ENCODE measurements around the gene FEZ2.

FEZ2 gene

GRCh38 chr2:36586672-36587071 lies 11.3 kb downstream of the FEZ2 start:
- no peak for DNase-seq

DNA sequence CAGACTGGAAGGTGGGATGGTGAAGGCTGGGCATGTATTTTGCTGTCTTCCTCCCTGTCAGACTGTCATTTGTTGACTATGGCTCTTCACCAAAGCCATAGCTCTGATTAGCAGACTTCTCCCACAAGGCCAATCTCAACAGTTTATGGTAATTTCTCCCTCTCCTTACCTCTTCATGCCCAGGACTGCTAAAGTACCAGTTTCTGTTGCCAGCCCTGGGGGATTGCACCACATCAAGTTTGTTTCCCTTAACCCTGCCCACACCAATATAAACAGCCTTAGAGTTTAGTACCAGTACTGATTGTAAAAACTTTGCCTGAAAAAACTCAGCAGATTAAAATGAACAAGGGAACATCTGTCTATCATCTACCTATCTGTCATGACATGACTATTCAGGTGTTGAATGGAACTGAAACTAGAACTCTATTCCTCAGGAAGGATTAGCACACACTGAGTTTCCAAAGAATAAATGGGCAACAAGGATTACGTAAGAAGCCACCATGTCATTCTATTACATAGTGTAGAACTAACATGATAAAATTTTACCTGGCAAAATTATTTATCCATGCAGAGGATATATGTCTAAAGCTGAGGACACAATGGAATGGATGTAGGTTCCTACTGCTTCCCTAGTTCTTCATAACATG lies 13.7 kb downstream of the FEZ2 start:
- no peak for DNase-seq

- no peak for DNase-seq
Measured at GRCh38 chr2:36582951-36583350, 15.0 kb downstream of the FEZ2 start.

DNA sequence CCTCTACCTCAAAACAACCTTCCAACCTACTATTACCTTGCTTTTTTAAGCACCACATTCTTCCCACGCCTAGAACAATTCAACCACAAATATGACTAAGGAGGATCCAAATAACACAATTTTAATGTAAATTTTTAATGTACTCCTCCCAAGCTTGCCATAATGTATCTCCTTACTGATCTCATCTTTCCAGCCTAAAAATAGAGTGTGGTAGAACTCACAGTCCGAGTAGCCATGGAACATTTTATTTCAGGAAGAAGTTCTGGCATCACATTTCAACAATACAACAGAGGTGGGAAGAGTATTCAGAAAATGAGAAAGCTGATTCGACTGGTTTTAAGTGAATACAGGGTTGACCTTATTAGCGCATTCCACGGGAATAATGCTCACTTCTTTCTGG lies 15.4 kb downstream of the FEZ2 start:
- DNase-seq: no peak

- DNase-seq: no peak
Measured at GRCh38 chr2:36579297-36579664, 18.7 kb downstream of the FEZ2 start.

DNA sequence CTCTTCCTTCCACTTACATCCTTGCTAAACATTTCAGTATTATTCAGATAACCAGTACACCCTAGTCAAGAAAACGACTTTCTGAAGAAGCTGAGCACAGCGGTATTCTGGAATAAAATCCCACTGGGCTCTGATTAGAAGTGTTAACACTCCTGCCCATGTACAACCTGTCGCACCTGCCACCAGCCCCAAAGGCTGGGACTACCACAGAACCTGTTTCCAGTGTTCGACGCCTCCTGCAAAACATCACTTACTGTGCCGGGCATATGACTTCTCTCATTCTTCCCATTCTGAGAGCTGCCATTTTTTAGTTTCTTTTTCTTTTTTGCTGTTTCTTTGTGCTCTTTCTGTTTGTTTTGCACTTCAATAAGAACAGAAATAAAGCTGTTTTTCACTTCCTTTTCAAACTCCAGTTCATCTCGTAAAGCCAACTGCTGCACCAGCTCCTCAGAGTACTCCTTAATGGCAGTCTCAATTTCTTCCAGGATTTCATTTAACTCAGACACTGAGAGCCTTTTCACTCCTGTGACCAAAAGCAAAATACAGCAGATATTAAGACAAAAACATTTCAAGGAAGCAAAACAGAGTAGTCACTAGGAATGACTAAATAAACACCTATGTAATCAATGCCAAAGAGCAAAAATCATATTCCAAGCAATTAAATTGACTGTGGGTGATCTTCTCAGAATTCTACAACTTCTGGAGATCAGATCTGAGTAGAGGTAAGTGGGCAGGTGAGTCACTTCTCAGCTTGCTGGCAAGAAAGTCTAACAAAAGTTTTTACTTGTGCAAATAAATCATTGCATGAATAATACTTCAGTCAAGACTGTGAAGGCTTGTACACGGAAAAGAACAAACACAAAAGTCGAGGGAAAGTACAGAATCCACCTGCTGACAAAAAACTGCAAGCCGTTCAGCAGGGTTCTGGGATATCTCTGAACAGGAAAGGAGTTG lies 19.3 kb downstream of the FEZ2 start:
- no peak for DNase-seq

GRCh38 chr2:36577884-36578283 lies 20.1 kb downstream of the FEZ2 start:
- DNase-seq: no peak

DNA sequence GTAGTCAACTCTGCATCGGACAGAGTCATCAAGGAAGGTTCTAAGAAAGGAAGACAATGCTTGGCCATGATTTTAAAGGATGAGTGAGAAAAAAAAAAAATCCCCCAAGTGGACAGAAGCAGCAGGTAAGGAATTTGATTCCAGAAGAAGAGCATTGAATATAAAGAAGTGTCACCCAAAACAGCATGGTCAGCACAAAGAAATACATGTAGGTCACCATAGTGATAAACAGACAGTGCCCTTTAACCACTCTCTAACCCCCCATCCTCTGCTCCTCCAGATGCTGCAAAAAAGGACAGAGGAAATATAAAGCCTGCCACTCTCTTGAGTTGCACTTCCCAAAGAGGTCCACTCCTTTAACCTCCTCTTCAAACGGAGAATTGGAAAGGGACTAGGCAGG lies 23.4 kb downstream of the FEZ2 start:
- DNase-seq: no peak

DNA sequence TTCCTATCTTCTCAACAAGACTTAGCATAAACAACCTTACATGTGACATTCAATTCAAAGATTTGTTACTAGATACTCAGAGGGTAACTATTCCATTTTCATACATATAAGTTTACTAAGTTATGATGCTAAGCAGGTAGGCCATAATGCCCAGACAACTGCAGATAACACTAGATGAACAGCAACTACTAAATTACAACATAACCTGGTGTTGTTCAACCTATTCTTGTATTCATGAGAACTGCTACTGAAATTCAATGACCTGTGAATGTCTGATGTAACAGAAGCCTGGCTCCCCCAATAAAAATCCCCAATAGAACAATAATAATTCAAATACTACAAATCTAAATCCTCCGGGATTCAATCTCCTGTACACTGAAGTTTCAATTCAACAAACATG lies 24.8 kb downstream of the FEZ2 start:
- DNase-seq: no peak

DNA sequence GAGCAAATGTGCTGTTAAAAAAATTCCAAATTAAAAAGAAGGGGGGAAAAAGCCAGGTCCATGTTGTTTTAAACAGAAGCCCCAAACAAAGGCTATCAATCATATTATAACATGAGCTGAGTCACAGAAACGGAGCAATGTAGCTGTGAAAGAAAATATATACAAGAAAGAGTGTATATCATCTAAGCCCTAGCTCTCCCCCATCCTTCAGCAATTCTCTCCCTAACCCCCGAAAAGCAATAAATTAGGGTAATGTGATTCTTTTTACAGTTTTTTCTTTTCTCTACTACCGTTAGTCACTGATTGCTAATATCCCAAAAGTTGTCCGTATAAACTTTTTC lies 25.3 kb downstream of the FEZ2 start:
- no peak for DNase-seq

DNA sequence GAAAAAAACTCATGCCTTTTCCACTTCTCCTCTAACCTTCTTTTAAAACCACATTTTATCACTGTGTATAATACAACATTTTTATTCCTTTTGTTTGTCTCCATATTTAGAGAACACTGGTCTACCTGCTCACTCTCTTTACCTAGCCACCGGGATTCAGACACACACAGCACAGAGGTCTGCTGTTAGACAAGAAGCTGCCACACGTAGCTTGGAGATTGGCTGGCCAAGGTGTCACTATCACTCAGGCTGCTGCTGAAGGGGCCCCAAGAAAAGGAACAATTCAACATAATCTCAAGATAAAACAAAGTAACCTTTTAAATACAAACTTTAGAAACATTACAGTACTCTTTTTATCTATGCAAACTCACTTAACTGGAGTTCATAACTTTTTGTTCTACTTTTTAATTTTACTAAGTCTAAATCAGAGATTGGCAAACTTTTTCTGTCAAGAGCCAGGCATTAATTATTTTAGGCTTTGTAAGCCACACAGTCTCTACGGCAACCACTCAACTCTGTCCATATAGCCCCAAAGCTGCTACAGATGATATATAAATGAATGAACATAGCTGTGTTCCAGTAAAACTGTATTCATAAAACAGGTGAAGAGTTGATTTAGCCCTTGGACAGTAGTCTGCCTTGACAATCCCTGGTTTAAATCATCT lies 25.8 kb downstream of the FEZ2 start:
- no peak for DNase-seq

GRCh38 chr2:36570416-36570815 lies 27.6 kb downstream of the FEZ2 start:
- no peak for DNase-seq

GRCh38 chr2:36569267-36569856 lies 28.6 kb downstream of the FEZ2 start:
- no peak for DNase-seq

DNA sequence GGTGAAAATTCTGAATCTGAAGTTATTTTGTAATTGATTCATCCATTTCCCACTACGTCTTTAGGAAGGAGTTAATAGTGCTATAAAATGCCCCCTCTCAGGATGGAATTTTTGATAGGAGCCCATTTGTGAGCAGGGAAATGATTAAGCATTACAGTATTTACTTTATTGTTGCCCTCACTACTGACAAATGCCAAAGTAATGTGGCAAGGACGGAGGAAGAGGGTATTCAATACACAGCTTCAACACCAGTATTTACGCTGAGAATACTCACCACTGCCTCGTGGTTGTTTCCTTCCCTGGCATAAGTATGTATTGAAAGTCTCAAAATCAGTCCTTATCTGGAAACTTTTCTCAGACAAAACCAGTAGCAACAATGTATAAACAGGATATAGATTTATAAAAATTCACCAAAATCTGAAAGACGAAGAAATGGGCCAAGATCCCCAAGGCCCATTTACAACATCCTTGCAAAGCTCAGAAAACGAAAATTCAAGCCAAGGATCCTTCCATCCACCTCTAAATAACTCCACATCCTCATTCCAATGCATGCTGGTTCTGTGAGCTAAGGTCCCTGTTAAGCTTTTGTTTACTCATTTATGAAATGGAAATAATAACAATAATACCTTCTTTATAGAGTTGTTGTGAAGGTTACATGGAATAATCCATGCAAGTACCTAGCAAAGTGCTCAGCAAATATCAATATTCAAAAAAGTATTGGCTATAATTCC lies 29.3 kb downstream of the FEZ2 start:
- DNase-seq: no peak

DNA sequence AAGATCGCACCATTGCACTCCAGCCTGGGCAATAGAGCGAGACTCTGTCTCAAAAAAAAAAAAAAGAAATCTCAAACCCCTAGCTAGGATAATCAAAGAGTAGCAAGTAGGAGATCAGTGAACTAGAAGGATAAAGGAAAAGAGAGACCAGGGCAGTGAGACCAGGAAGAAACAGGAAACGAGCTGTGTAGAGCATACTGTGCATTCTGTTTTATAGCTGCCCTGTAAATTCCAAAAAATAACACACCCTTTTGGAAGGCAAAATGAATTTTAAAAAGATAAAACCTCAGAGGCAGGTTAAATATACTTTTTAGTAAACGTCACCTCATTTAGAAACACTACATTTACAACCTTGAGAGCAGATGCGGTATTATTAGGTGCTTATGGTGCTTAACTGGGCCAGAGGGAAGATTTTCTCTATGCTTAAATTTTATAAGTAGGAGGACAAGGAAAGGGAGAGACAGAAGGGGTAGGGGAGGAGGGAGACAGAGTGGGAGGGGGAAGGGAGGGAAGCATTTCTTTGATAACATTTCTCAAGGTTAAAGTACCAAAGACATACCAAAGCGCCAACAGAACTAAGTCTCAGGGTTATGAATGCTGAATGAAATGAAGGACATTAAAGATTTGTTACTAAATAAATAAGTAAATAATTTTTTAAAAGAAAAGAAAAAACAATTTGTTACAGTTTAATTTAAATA lies 30.1 kb downstream of the FEZ2 start:
- DNase-seq: no peak

- no peak for DNase-seq
Measured at GRCh38 chr2:36566887-36567286, 31.1 kb downstream of the FEZ2 start.

DNA sequence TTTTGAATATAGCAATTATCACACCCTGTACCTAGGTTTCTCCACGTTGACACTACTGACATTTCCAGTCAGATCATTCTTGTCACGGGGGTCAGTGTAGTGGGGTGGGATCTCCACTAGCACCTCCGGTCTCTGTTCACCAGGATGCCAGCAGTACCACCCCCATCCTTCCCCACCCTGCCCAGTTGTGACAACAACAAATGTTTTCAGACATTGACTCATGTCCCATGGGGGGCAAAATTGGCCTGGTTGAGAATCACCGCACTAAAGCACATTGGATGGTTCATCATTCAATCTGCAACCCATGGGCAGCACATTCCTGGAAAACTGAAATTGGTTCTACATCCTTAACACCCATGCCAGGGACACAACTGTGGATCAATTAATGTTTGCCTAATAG lies 32.3 kb downstream of the FEZ2 start:
- DNase-seq: no peak

- DNase-seq: no peak
Measured at GRCh38 chr2:36564377-36564930, 33.5 kb downstream of the FEZ2 start.

GRCh38 chr2:36562973-36563532 lies 34.9 kb downstream of the FEZ2 start:
- no peak for DNase-seq

GRCh38 chr2:36562240-36562639 lies 35.7 kb downstream of the FEZ2 start:
- no peak for DNase-seq

DNA sequence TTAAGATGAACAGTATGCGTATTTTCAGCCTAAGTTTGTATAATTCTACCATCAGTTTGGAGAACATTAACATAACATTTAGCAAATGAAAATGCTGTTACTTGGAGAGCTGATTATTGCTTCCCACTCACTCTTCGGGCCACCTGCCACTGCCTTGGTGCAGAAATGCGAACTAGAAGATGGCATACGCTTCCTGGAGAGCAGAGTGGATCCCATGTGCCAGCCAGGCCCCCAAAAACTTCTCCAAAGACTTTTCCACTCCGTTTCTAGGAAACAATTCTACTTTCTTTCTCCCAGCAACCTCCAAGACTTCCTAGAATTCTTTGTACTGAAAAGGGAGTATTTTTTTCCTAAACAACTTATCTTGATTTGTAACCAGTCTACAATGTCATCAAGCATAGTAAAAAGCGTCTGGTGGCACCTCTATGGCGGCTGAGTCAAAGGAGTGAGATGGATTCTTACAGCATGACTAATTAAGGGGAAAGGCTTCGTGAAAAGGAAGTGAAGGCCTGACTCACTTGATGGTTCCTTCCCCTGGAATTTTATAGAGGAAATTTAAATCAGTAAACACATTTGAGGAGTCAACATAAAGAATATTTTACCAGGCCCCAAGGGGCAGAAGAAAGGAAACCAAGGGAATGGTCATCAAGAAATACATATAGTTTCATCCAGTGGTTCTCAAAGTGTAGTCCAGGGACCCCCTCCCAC lies 36.6 kb downstream of the FEZ2 start:
- no peak for DNase-seq
